K562 (cell line): ENCODE results near the gene VPS11. TPM values are rescaled to one million over a fixed set of nuclear protein-coding genes. Genes with fewer than 3 reads are reported as not detected.

ENCODE experiments used
- AFF1 ChIP-seq, 2 experiments: fragments of 450-650 bp; IDR thresholded peaks; 2 replicates each; pipeline ENCODE4 v1.6.1; 2018; ENCODE audit warnings: mild to moderate bottlenecking in 2 of 2, low read depth in 1 of 2; ENCODE audit not compliant: partially characterized antibody in 2 of 2
- CREM ChIP-seq: IDR thresholded peaks from 2 replicates; pipeline ENCODE4 v1.6.1; 2014; ENCODE audit warnings: antibody characterized with exemption, low read depth
- E2F8 ChIP-seq: fragments of 450-650 bp; IDR thresholded peaks from 2 replicates; pipeline ENCODE4 v1.7.1; 2018; ENCODE audit warnings: mild to moderate bottlenecking, low read depth; ENCODE audit not compliant: partially characterized antibody
- EP400 ChIP-seq: fragments of 450-650 bp; IDR thresholded peaks from 2 replicates; pipeline ENCODE4 v1.6.1; 2017; ENCODE audit warnings: antibody characterized with exemption, mild to moderate bottlenecking, moderate library complexity
- FOXJ3 ChIP-seq: sonication (generic); formaldehyde crosslinking; IDR thresholded peaks from 2 replicates; pipeline ENCODE4 v1.4.0; 2020; ENCODE audit warnings: mild to moderate bottlenecking, missing genetic modification reagents
- GTF2E2 ChIP-seq: fragments of 200-800 bp; sonication (Bioruptor generic); IDR thresholded peaks from 2 replicates; pipeline ENCODE4 v1.6.1; 2016; ENCODE audit warnings: missing genetic modification characterization, missing compliant biosample characterization
- HMG20A ChIP-seq: fragments of 450-650 bp; formaldehyde crosslinking; conservative IDR thresholded peaks from 2 replicates; pipeline ENCODE4 v1.4.0; 2020; ENCODE audit warnings: mild to moderate bottlenecking, mixed read lengths
- KDM5B ChIP-seq: fragments of 200-600 bp; sonication (generic); IDR thresholded peaks from 2 replicates; pipeline ENCODE4 v1.6.1; 2012; ENCODE audit warnings: low read depth, mild to moderate bottlenecking, moderate library complexity, low read length, control low read depth, inconsistent platforms; ENCODE audit not compliant: insufficient replicate concordance
- KLF13 ChIP-seq: fragments of 450-650 bp; IDR thresholded peaks from 2 replicates; pipeline ENCODE4 v1.6.1; 2016; ENCODE audit warnings: missing genetic modification characterization, low read depth, mild to moderate bottlenecking, missing compliant biosample characterization, moderate library complexity, borderline replicate concordance
- MAFG ChIP-seq: fragments of 450-650 bp; conservative IDR thresholded peaks from 2 replicates; pipeline ENCODE4 v1.6.1; 2016; ENCODE audit warnings: missing genetic modification characterization, missing compliant biosample characterization
- MXI1 ChIP-seq: IDR thresholded peaks from 2 replicates; pipeline ENCODE4 v1.6.1; 2011; ENCODE audit warnings: low read depth, mild to moderate bottlenecking, improper control_type of control experiment, low read length
- POLR2A ChIP-seq: fragments of 450-650 bp; conservative IDR thresholded peaks from 2 replicates; pipeline ENCODE4 v1.6.1; 2016
- SMARCA5 ChIP-seq: fragments of 450-650 bp; IDR thresholded peaks from 2 replicates; pipeline ENCODE4 v1.6.1; 2016
- TEAD4 ChIP-seq, 2 experiments: sonication (generic) in 1 of 2; formaldehyde crosslinking in 1 of 2; IDR thresholded peaks; 2 replicates each; pipeline versions ENCODE4 v1.6.1 to v1.8.0; 2012 to 2022; ENCODE audit warnings: borderline replicate concordance in 1 of 2, inconsistent platforms in 1 of 2, low read length in 1 of 2, mild to moderate bottlenecking in 1 of 2, missing genetic modification reagents in 1 of 2
- ZBTB17 ChIP-seq: fragments of 450-650 bp; formaldehyde crosslinking; IDR thresholded peaks from 2 replicates; pipeline ENCODE4 v1.4.0; 2020; ENCODE audit warnings: mild to moderate bottlenecking
- ZNF253 ChIP-seq: fragments of 250-450 bp; sonication (Bioruptor Pico); conservative IDR thresholded peaks from 2 replicates; pipeline ENCODE4 v1.6.1; 2021; ENCODE audit warnings: mild to moderate bottlenecking
- ZNF3 ChIP-seq: fragments of 250-450 bp; sonication (Bioruptor Pico); IDR thresholded peaks from 2 replicates; pipeline ENCODE4 v1.5.0; 2021; ENCODE audit warnings: mild to moderate bottlenecking, moderate library complexity
- ZNF699 ChIP-seq: fragments of 250-450 bp; sonication (Bioruptor Pico); IDR thresholded peaks from 2 replicates; pipeline ENCODE4 v1.8.0; 2021; ENCODE audit warnings: mild to moderate bottlenecking, moderate library complexity; ENCODE audit not compliant: insufficient replicate concordance
- ZNF76 ChIP-seq: fragments of 250-450 bp; sonication (Bioruptor Pico); IDR thresholded peaks from 2 replicates; pipeline ENCODE4 v1.4.0; 2020; ENCODE audit warnings: mild to moderate bottlenecking, moderate library complexity, borderline replicate concordance
- polyA plus RNA-seq, 8 experiments: library from polyadenylated mRNA; depleted of rRNA in 4 of 8; stranded (reverse) in 5 of 8; unstranded in 3 of 8; fragments of >200 nt; fragmentation: Nextera tagmentation in 2 of 8; fragmentation: Illumina TruSeq in 1 of 8; extraction: Ambion mirVana in 2 of 8; extraction: Trizol in 1 of 8; gene quantifications; 2 replicates each; pipeline versions ENCODE4 v1.2.1 to v1.2.3, GENCODE V29; 2011 to 2014; ENCODE audit warnings: inconsistent platforms in 1 of 8, missing spikeins in 1 of 8
- total RNA-seq, 7 experiments: library from RNA; depleted of rRNA in 6 of 7; stranded (reverse); fragments of >200 nt in 6 of 7; fragmentation: Illumina TruSeq in 2 of 7; extraction: Trizol in 2 of 7; gene quantifications; 2 replicates each; pipeline versions ENCODE4 v1.2.1 to v1.2.3, GENCODE V29; 2011 to 2021; ENCODE audit warnings: low replicate concordance in 1 of 7

Gene VPS11
- total and polyA plus RNA-seq, 9 of the 15 experiments (the other 6 are each of a cell fraction or from before 2014, with no cell fraction given) = 14.1 to 35.5 (median 27.5) TPM

- TF ChIP-seq TEAD4 (IDR thresholded peaks at IDR 0.05; ENCODE audit: low read length) (0 out of 2 replicates have a peak, but pooled peaks have one; percentile 3), TEAD4 (CRISPR knock-in tag; IDR thresholded peaks at IDR 0.05; ENCODE audit: borderline replicate concordance) (no peak), KDM5B (peak; percentile 73), ZNF3 (CRISPR knock-in tag) (no peak), GTF2E2 (tag) (no peak), ZNF699 (CRISPR knock-in tag) (no peak), MXI1 (peak; percentile 25), KLF13 (no peak), HMG20A (CRISPR knock-in tag) (no peak), ZNF253 (CRISPR knock-in tag) (no peak), CREM (0 out of 2 replicates have a peak, but pooled peaks have one; percentile 3), ZBTB17 (CRISPR knock-in tag) (no peak), ZNF76 (no peak), FOXJ3 (CRISPR knock-in tag) (no peak), EP400 (0 out of 2 replicates have a peak, but pooled peaks have one; percentile 2), SMARCA5 (no peak), MAFG (tag) (no peak), AFF1 (IDR thresholded peaks at IDR 0.05; ENCODE audit: low read depth in 1 of 2, partially characterized antibody in 2 of 2) (no peak), E2F8 (peak; percentile 65), POLR2A (peak; percentile 55)
These were observed 25.5 kb downstream of the VPS11 start (continued) for GRCh38 chr11:119092880-119093842.
